Hepatocyte (in vitro differentiated cells): ENCODE results near the gene MYO3B.

Experiments
- CTCF ChIP-seq: fragments of 200-600 bp; sonication (generic); IDR thresholded peaks from 2 replicates; pipeline ENCODE4 v1.5.1; 2016; ENCODE audit warnings: antibody characterized with exemption, mild to moderate bottlenecking; ENCODE audit not compliant: poor library complexity
- EZH2 ChIP-seq: fragments of 200-600 bp; sonication (generic); IDR thresholded peaks from 2 replicates; pipeline ENCODE4 v1.6.1; 2016; ENCODE audit warnings: antibody characterized with exemption, mild to moderate bottlenecking, borderline replicate concordance
- EZH2phosphoT487 ChIP-seq: fragments of 200-600 bp; sonication (generic); IDR thresholded peaks from one replicate; pipeline ENCODE4 v1.6.1; 2018; ENCODE audit warnings: antibody characterized with exemption, mild to moderate bottlenecking, low read depth, moderate library complexity; ENCODE audit not compliant: unreplicated experiment, severe bottlenecking

GRCh38 chr2:170141865-170142264 is 36.1 kb upstream of the MYO3B start:
- TF ChIP-seq CTCF, result no peak
- TF ChIP-seq EZH2, result no peak
- TF ChIP-seq EZH2phosphoT487, result no peak
